OCI-LY7 (cell line): ENCODE measurements around the gene PPP3CB.

Experiments used
- EZH2phosphoT487 ChIP-seq: fragments of 200-600 bp; sonication (generic); IDR thresholded peaks from 2 replicates; pipeline ENCODE4 v1.6.1; 2018; ENCODE audit warnings: low read depth, borderline replicate concordance, mild to moderate bottlenecking, mixed run types, antibody characterized with exemption, low read length, moderate library complexity, mixed read lengths
- TF ChIP-seq, protein P1 (sequence below): fragments of 200-600 bp; sonication (generic); conservative IDR thresholded peaks from 2 replicates; pipeline ENCODE4 v1.5.1; 2014; ENCODE audit warnings: mild to moderate bottlenecking, antibody characterized with exemption, low read length, moderate library complexity, mixed read lengths

DNA sequence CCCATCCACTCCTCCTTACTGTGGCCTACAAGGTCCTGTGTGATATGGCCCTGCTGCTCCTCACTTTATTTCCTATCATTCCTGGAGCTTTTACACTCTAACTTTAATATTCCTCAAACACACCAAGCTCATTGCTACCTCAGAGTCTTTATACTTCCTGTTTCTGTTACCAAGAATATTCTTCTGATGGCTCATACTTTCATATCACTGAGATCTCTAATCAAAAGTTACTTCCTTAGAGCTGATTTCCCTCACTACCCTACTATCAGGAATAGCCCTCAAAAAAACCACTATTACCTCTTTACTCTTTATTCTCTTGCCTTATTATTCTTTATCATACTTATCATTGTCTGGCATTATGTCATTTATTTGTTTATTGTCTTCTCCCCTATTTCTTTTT lies 5.8 kb upstream of the PPP3CB start:
- TF ChIP-seq, protein P1, sequence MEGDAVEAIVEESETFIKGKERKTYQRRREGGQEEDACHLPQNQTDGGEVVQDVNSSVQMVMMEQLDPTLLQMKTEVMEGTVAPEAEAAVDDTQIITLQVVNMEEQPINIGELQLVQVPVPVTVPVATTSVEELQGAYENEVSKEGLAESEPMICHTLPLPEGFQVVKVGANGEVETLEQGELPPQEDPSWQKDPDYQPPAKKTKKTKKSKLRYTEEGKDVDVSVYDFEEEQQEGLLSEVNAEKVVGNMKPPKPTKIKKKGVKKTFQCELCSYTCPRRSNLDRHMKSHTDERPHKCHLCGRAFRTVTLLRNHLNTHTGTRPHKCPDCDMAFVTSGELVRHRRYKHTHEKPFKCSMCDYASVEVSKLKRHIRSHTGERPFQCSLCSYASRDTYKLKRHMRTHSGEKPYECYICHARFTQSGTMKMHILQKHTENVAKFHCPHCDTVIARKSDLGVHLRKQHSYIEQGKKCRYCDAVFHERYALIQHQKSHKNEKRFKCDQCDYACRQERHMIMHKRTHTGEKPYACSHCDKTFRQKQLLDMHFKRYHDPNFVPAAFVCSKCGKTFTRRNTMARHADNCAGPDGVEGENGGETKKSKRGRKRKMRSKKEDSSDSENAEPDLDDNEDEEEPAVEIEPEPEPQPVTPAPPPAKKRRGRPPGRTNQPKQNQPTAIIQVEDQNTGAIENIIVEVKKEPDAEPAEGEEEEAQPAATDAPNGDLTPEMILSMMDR, result no peak
- TF ChIP-seq EZH2phosphoT487, result no peak
